Thoracic aorta (tissue), 2 donors: ENCODE measurements around the gene ADA. TPM values are rescaled to one million over a fixed set of nuclear protein-coding genes. Genes with fewer than 3 reads are reported as not detected.

Experiments used
- ATAC-seq: fragments of 150-250 bp; one replicate; pipeline ENCODE4 v1.8.0; 2017; ENCODE audit warnings: low read depth; ENCODE audit not compliant: insufficient number of reproducible peaks, low FRiP score
- DNase-seq: peaks from one replicate; pipeline ENCODE4 v3.0.0-alpha.2; 2020; ENCODE audit warnings: low spot score
- H3K27ac ChIP-seq, 2 donors: fragments of 200-600 bp; sonication (generic); 1 replicate in 1 of 2; 2 replicates in 1 of 2; pipeline ENCODE4 v1.5.1; 2016; ENCODE audit warnings: mild to moderate bottlenecking in 2 of 2, moderate library complexity in 2 of 2
- H3K27me3 ChIP-seq: fragments of 200-600 bp; sonication (generic); replicated peaks from 2 replicates; pipeline ENCODE4 v1.6.0; 2016; ENCODE audit warnings: mild to moderate bottlenecking; ENCODE audit not compliant: insufficient read depth
- H3K36me3 ChIP-seq: fragments of 200-600 bp; sonication (generic); one replicate; pipeline ENCODE4 v1.5.1; 2016
- H3K4me1 ChIP-seq, 2 donors: fragments of 200-600 bp; sonication (generic); 1 replicate in 1 of 2; 2 replicates in 1 of 2; pipeline versions ENCODE4 v1.5.1 to v1.6.0; 2016; ENCODE audit warnings: low read depth in 2 of 2, mild to moderate bottlenecking in 1 of 2; ENCODE audit not compliant: control insufficient read depth in 1 of 2
- H3K4me3 ChIP-seq: fragments of 200-600 bp; sonication (generic); 2 replicates; pipeline ENCODE4 v1.5.1; 2016; ENCODE audit warnings: mild to moderate bottlenecking
- H3K9me3 ChIP-seq: fragments of 200-600 bp; sonication (generic); 2 replicates; pipeline ENCODE4 v1.5.1; 2016
- CTCF ChIP-seq: fragments of 200-600 bp; sonication (generic); IDR thresholded peaks from one replicate; pipeline ENCODE4 v1.5.1; 2019; ENCODE audit warnings: antibody characterized with exemption
- total RNA-seq, 2 donors: library from RNA; depleted of rRNA; stranded (reverse); fragments of >200 nt; gene quantifications; one replicate each; pipeline versions ENCODE4 v1.1.0 to v1.2.3, GENCODE V29; 2016

ADA gene
- total RNA-seq, 2 donors from 2014 or later, result 8.1 to 20.6 TPM

GRCh38 chr20:44684047-44684967, 32.8 kb upstream of the ADA start:
- no peaks in the 10 kb centered on the region for H3K27me3 ChIP-seq
- peaks cover 0 to 19% of the 10 kb centered on the region in 2 donors for H3K4me1 ChIP-seq
- no peak for TF ChIP-seq CTCF
- no peak for ATAC-seq
- H3K36me3 ChIP-seq, result no peaks in the 10 kb centered on the region
- no peaks in the 10 kb centered on the region for H3K9me3 ChIP-seq
- DNase-seq, result no peak
- H3K4me3 ChIP-seq, result no peak overlapping the region
- no peak overlapping the region for H3K27ac ChIP-seq

- no peaks in the 10 kb centered on the region for H3K36me3 ChIP-seq
- H3K27ac ChIP-seq, result no peak overlapping the region
- ATAC-seq, result no peak
- H3K4me3 ChIP-seq, result no peak overlapping the region
- DNase-seq, result no peak
- no peaks in the 10 kb centered on the region for H3K9me3 ChIP-seq
- TF ChIP-seq CTCF, result peak; percentile 53
- peaks cover 0 to 19% of the 10 kb centered on the region in 2 donors for H3K4me1 ChIP-seq
- no peaks in the 10 kb centered on the region for H3K27me3 ChIP-seq
Observed at GRCh38 chr20:44683263-44684046, 32.0 kb upstream of the ADA start.

GRCh38 chr20:44681796-44682566, 30.5 kb upstream of the ADA start:
- DNase-seq (no peak), ATAC-seq (no peak)
- H3K27ac ChIP-seq, result no peak overlapping the region
- H3K36me3 ChIP-seq, result no peaks in the 10 kb centered on the region
- H3K27me3 ChIP-seq, result no peaks in the 10 kb centered on the region
- no peak for TF ChIP-seq CTCF
- no peak overlapping the region for H3K4me3 ChIP-seq
- no peaks in the 10 kb centered on the region for H3K9me3 ChIP-seq
- H3K4me1 ChIP-seq, result peaks cover 0 to 12% of the 10 kb centered on the region in 2 donors

GRCh38 chr20:44678990-44679611, 27.6 kb upstream of the ADA start:
- no peak for TF ChIP-seq CTCF
- no peak overlapping the region for H3K4me3 ChIP-seq
- no peaks in the 10 kb centered on the region for H3K4me1 ChIP-seq
- H3K9me3 ChIP-seq, result no peaks in the 10 kb centered on the region
- no peaks in the 10 kb centered on the region for H3K36me3 ChIP-seq
- ATAC-seq, result no peak
- H3K27me3 ChIP-seq, result no peaks in the 10 kb centered on the region
- no peak overlapping the region for H3K27ac ChIP-seq
- DNase-seq, result no peak
